GM06990 (cell line): ENCODE results near the gene NECAB2.

Experiments
- DNase-seq: peaks from one replicate; pipeline ENCODE4 v3.0.0-alpha.2; 2011; ENCODE audit not compliant: insufficient read length; ENCODE audit errors: extremely low read depth
- H3K27me3 ChIP-seq: replicated peaks from 2 replicates; pipeline ENCODE4 v1.6.0; 2011; ENCODE audit warnings: low read length; ENCODE audit not compliant: control insufficient read depth, insufficient read depth
- H3K36me3 ChIP-seq: 2 replicates; pipeline ENCODE4 v1.5.1; 2011; ENCODE audit warnings: low read length; ENCODE audit not compliant: control insufficient read depth, insufficient read depth
- H3K4me3 ChIP-seq: replicated peaks from 2 replicates; pipeline ENCODE4 v1.5.1; 2011; ENCODE audit warnings: low read depth, mild to moderate bottlenecking, control low read depth, low read length
- TF ChIP-seq, protein P1 (sequence below): IDR thresholded peaks from 2 replicates; pipeline ENCODE4 v1.5.1; 2011; ENCODE audit warnings: low read length, control low read depth, mild to moderate bottlenecking, inconsistent platforms; ENCODE audit not compliant: insufficient read depth, poor library complexity, severe bottlenecking

Gene NECAB2

DNA sequence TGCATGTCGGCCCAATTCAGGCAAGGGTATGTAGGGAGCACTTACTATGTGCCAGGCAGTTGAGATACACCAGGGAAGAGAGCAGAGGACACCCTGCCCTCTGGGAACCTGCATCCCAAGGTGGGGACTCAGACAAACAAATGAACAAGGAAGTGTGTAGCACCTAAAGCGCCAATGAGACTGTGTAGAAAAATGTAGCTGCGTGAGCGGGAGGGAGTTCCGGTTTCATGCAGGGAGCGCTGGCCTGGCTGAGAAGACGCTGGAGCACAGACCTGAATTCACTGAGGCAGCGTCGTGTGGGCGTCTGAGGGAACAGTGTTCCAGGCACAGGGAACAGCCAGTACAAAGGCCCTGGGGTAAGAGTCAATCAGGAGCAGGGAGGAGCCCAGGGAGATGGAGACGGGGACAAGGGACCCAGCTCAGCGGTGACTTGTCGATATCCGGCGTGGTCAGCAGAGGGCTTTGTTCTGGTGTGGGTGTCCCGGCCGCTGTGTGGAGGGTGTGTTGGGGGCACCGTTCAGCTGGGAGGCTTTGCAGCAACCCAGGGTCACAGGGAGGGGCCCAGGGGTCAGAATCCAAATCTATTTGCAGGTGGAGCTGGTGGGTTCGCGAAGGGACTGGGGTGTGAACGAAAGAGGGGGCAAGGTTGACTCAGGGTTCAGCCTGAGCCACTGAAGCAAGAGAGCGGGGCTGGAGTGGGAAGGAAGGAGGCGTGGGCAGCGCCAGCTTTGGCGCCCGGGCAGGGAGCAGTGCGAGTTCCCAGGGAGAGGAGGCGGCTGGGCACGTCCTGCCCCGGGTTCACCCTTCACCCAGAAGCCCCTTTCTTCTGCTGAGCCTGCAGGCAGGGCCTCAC lies 32.8 kb upstream of the NECAB2 start:
- no peak for DNase-seq
- Histone ChIP-seq H3K4me3 (no peak overlapping the region), H3K36me3 (no peaks in the 10 kb centered on the region), H3K27me3 (no peaks in the 10 kb centered on the region; the same call in 1 of the 2 replicates)
- TF ChIP-seq, protein P1, sequence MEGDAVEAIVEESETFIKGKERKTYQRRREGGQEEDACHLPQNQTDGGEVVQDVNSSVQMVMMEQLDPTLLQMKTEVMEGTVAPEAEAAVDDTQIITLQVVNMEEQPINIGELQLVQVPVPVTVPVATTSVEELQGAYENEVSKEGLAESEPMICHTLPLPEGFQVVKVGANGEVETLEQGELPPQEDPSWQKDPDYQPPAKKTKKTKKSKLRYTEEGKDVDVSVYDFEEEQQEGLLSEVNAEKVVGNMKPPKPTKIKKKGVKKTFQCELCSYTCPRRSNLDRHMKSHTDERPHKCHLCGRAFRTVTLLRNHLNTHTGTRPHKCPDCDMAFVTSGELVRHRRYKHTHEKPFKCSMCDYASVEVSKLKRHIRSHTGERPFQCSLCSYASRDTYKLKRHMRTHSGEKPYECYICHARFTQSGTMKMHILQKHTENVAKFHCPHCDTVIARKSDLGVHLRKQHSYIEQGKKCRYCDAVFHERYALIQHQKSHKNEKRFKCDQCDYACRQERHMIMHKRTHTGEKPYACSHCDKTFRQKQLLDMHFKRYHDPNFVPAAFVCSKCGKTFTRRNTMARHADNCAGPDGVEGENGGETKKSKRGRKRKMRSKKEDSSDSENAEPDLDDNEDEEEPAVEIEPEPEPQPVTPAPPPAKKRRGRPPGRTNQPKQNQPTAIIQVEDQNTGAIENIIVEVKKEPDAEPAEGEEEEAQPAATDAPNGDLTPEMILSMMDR, result no peak

DNA sequence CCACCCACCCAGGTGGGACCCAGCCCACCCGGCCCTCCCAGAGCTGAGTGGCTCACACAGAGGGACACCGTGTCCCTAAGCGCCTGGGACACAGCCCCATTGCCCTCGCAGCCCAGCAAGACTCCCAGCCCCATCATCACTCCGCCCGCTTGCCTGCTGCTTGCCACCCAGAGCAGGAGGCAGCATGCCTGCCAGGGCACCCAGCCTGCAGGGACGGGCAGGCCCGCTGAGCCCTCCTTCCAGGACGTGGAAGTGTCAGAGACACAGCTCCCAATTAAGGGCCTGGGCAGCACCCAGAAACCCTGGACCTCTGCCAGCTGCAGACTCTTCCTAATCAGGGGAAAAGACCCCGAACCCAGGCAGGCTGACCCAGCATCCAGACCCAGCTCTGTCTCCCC lies 32.2 kb upstream of the NECAB2 start:
- no peaks in the 10 kb centered on the region; the same call in 1 of the 2 replicates for H3K27me3 ChIP-seq
- TF ChIP-seq, protein P1, result no peak
- no peak for DNase-seq
- no peak overlapping the region for H3K4me3 ChIP-seq
- no peaks in the 10 kb centered on the region for H3K36me3 ChIP-seq

DNA sequence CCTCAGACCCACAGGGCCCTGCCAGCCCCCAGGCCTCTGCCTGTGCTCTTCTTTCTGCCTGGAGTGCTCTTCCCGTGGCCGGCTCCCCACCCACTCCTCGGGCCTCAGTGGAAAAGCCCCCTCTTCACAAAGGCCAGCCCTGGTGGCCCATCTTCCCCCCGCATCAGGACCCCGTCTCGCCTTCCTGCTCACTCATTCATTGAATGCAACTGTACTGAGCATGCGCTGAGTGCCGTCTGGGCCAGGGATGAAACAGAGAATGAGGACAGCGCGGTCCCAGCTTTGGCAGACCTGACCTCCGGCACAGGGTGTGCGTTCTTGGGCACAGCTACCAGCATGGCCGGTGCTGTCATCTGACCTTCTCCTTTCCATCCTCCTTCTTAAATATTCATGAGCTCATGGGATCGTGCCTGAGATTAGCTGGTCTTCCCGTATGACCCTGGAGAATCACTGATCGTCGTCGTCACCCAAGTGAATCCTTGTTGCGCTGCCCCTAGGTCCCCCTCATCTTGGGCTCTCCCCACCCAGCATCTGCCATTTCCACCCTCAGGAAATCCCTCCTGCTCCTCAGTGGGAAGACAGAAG lies 31.4 kb upstream of the NECAB2 start:
- no peaks in the 10 kb centered on the region; the same call in 1 of the 2 replicates for H3K27me3 ChIP-seq

DNA sequence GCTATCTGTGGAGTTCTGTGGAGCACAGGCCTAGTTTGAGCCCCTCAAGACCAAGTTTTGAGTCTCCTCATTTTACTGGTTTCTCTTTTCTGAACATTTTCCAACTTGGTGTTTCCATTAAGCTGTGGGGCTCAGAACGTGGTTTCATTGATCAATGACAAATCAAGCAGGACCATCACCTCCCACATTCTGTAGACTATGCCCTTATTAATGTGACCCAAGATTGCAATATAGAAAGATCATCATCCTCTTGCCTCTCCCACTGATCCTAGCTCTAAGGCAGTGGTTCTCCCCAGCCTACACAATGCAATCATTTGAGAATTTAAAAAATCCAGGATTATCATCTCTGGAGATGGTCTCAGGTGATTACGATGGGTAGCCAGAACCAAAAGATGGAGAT lies 30.8 kb upstream of the NECAB2 start:
- DNase-seq, result no peak
- Histone ChIP-seq H3K4me3 (no peak overlapping the region), H3K27me3 (no peaks in the 10 kb centered on the region; the same call in 1 of the 2 replicates), H3K36me3 (no peaks in the 10 kb centered on the region)
- TF ChIP-seq, protein P1, result no peak

More for the DNA sequence above, 31.4 kb upstream of the NECAB2 start:
- Histone ChIP-seq H3K4me3 (no peak overlapping the region), H3K36me3 (no peaks in the 10 kb centered on the region)
- DNase-seq, result no peak
- TF ChIP-seq, protein P1, result no peak

DNA sequence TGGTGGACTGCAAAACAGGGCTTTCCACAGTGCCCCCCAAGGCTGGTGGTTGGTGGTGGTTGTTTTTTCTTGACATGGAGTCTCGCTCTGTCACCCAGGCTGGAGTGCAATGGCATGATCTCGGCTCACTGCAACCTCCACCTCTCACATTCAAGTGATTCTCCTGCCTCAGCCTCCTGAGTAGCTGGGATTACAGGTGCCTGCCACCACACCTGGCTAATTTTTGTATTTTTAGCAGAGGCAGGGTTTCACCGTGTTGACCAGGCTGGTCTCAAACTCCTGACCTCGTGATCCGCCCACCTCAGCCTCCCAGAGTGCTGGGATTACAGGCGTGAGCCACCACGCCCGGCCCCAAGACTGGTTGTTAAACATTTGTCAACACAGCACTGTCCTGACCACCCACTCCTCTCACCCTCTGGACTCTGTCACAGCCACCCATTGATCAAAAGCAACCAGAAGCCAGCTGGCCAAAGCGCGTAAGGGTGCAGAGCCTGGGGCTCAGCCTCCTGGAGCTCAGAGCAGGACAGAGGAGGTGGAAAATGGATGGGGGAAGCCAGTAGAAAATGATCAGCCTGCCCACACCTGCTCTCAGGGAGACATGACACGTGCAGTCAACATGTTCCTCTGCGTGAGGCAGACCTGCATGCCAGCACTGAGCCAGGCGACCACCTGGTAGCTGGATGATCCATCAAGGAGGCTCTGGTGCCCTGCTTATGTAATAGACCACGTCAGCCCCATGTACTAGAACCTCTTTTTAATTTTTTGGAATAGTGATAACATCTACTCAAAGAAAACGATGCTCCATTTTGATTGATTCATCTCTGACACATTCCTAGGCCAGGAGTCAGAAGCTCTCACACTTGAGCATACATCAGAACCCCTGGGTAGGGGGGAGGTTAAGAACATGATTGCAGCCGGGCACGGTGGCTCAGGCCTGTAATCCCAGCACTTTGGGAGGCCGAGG lies 29.8 kb upstream of the NECAB2 start:
- TF ChIP-seq, protein P1, result no peak
- no peak overlapping the region for H3K4me3 ChIP-seq
- H3K36me3 ChIP-seq, result no peaks in the 10 kb centered on the region
- no peak for DNase-seq
- H3K27me3 ChIP-seq, result no peaks in the 10 kb centered on the region; the same call in 1 of the 2 replicates
